HepG2 (cell line): ENCODE data around the gene GPRASP3. TPM values are rescaled to one million over a fixed set of nuclear protein-coding genes. Genes with fewer than 3 reads are reported as not detected.

Experiments used
- ATAC-seq: fragments of 200-7000 bp; cut with Tn5 transposase; 3 replicates; pipeline ENCODE4 v1.9.1; 2020; ENCODE audit warnings: mild to moderate bottlenecking, moderate library complexity
- BruUV-seq: library from RNA; stranded (reverse); fragments of 400-500 nt; replicated peaks from 2 replicates; lab custom pipeline; 2021; lab: Mats Ljungman, UMichigan
- CTCF ChIA-PET: fragments of 300-600 bp; formaldehyde crosslinking; extraction: SDS; loops from one replicate; lab custom pipeline; 2021; ENCODE audit warnings: low total read pairs, inconsistent platforms, low intra/inter-chr PET ratio; lab: Yijun Ruan, JAX
- POLR2A ChIA-PET: fragments of 350-600 bp; sonication (Branson Sonifier 250); formaldehyde crosslinking; loops from one replicate; lab custom pipeline; 2020; ENCODE audit warnings: antibody characterized with exemption, inconsistent platforms; lab: Yijun Ruan, JAX
- DNase-seq: peaks from one replicate; pipeline ENCODE4 v3.0.0-alpha.2; 2015; ENCODE audit warnings: low spot score
- FAIRE-seq: peaks from 3 replicates; lab custom pipeline; 2011; peaks lifted over from hg19 to GRCh38; lab: Jason Lieb, UNC
- H2AFZ ChIP-seq: one replicate; pipeline ENCODE4 v1.6.1; 2011; ENCODE audit warnings: low read length, inconsistent platforms
- H3K27ac ChIP-seq: fragments of 300-600 bp; 3 replicates; pipeline ENCODE4 v1.8.0; 2011; ENCODE audit warnings: mixed run types, mild to moderate bottlenecking, mixed read lengths, low read length, inconsistent platforms; ENCODE audit not compliant: insufficient read depth; ENCODE audit errors: extremely low read length
- H3K27me3 ChIP-seq, 2 experiments: fragments of 200-600 bp in 1 of 2; 2 replicates in 1 of 2; 3 replicates in 1 of 2; pipeline versions ENCODE4 v1.6.0 to v1.8.0; 2011; ENCODE audit warnings: low read length in 2 of 2, mild to moderate bottlenecking in 2 of 2, moderate library complexity in 2 of 2, inconsistent platforms in 1 of 2; ENCODE audit not compliant: insufficient read depth in 2 of 2, control insufficient read depth in 1 of 2
- H3K36me3 ChIP-seq, 2 experiments: fragments of 200-600 bp in 1 of 2; replicated peaks in 1 of 2; 2 replicates in 1 of 2; 3 replicates in 1 of 2; pipeline versions ENCODE4 v1.5.1 to v1.8.0; 2011; ENCODE audit warnings: low read length in 2 of 2, inconsistent platforms in 1 of 2; ENCODE audit not compliant: insufficient read depth in 2 of 2, control insufficient read depth in 1 of 2
- H3K4me1 ChIP-seq: 2 replicates; pipeline ENCODE4 v1.5.1; 2012; ENCODE audit warnings: low read length, inconsistent platforms; ENCODE audit not compliant: insufficient read depth
- H3K4me2 ChIP-seq: 2 replicates; pipeline ENCODE4 v1.6.0; 2011; ENCODE audit warnings: low read depth, low read length, inconsistent platforms
- H3K4me3 ChIP-seq, 3 experiments: fragments of 200-600 bp in 1 of 3; sonication (generic), shearing (Covaris generic) in 1 of 3; replicated peaks in 1 of 3; 2 replicates each; pipeline ENCODE4 v1.5.1; 2011 to 2016; ENCODE audit warnings: low read length in 3 of 3, inconsistent platforms in 2 of 3, low read depth in 2 of 3, mild to moderate bottlenecking in 2 of 3, control low read depth in 1 of 3, mixed read lengths in 1 of 3; ENCODE audit not compliant: insufficient read depth in 1 of 3
- H3K79me2 ChIP-seq: one replicate; pipeline ENCODE4 v1.6.1; 2011; ENCODE audit warnings: low read length, inconsistent platforms; ENCODE audit not compliant: insufficient read depth
- H3K9ac ChIP-seq: 2 replicates; pipeline ENCODE4 v1.6.0; 2011; ENCODE audit warnings: mild to moderate bottlenecking, low read depth, low read length, inconsistent platforms; ENCODE audit not compliant: insufficient read depth
- H3K9me3 ChIP-seq: 2 replicates; pipeline ENCODE4 v1.5.1; 2012; ENCODE audit warnings: mild to moderate bottlenecking, low read length
- H4K20me1 ChIP-seq: 2 replicates; pipeline ENCODE4 v1.6.0; 2011; ENCODE audit warnings: inconsistent platforms, mild to moderate bottlenecking, low read length, moderate library complexity; ENCODE audit not compliant: insufficient read depth
- ATF1 ChIP-seq: IDR thresholded peaks from 2 replicates; pipeline ENCODE4 v1.6.1; 2016; ENCODE audit warnings: mild to moderate bottlenecking, control low read depth
- CBX5 ChIP-seq: sonication (generic); formaldehyde crosslinking; IDR thresholded peaks from 2 replicates; pipeline ENCODE4 v1.4.0; 2020; ENCODE audit warnings: missing genetic modification reagents, borderline replicate concordance
- HOMEZ ChIP-seq: IDR thresholded peaks from 2 replicates; pipeline ENCODE4 v1.6.1; 2016; ENCODE audit warnings: low read depth
- IKZF4 ChIP-seq: sonication (generic); formaldehyde crosslinking; IDR thresholded peaks from 2 replicates; pipeline ENCODE4 v1.5.1; 2020; ENCODE audit warnings: borderline replicate concordance, mild to moderate bottlenecking, low read depth, missing genetic modification reagents; ENCODE audit errors: not compliant biosample characterization
- LCORL ChIP-seq, 2 experiments: fragments of 450-650 bp in 1 of 2; sonication (generic) in 1 of 2; formaldehyde crosslinking in 1 of 2; IDR thresholded peaks; 2 replicates each; pipeline versions ENCODE4 v1.5.0 to v1.6.1; 2017 to 2020; ENCODE audit warnings: antibody characterized with exemption in 1 of 2, missing genetic modification reagents in 1 of 2
- MAFF ChIP-seq: IDR thresholded peaks from 2 replicates; pipeline ENCODE4 v1.6.1; 2011; ENCODE audit warnings: low read depth, low read length, improper control_type of control experiment
- MTERF4 ChIP-seq: sonication (generic); formaldehyde crosslinking; IDR thresholded peaks from 2 replicates; pipeline ENCODE4 v1.8.0; 2023; ENCODE audit warnings: mild to moderate bottlenecking, missing genetic modification reagents
- NRL ChIP-seq: sonication (generic); formaldehyde crosslinking; IDR thresholded peaks from 2 replicates; pipeline ENCODE4 v1.5.0; 2020; ENCODE audit warnings: missing genetic modification reagents, mild to moderate bottlenecking, moderate library complexity, borderline replicate concordance
- THAP11 ChIP-seq: IDR thresholded peaks from 2 replicates; pipeline ENCODE4 v1.6.1; 2016; ENCODE audit warnings: missing biosample characterization, missing genetic modification reagents
- ZNF609 ChIP-seq: sonication (generic); formaldehyde crosslinking; IDR thresholded peaks from 2 replicates; pipeline ENCODE4 v1.4.0; 2020; ENCODE audit warnings: mild to moderate bottlenecking, missing genetic modification reagents, borderline replicate concordance
- WGBS: methylation state at CpG from one replicate; pipeline ENCODE4 v1.1.6; 2017; ENCODE audit warnings: low lambda C conversion rate; 5-methylcytosine and 5-hydroxymethylcytosine counted together
- in situ Hi-C: cut with HindIII; loops from 2 replicates; pipeline ENCODE4 v1.10.0; 2017; ENCODE audit warnings: low pct_unique_long_range_greater_than_20kb; ENCODE audit not compliant: extremely low pct_ligation_motif_present
- intact Hi-C: fragments of 100-400 bp; cut with micrococcal nuclease; formaldehyde crosslinking; loops from one replicate; pipeline ENCODE4 v1.10.0; 2022; ENCODE audit not compliant: unreplicated experiment
- polyA plus RNA-seq, 8 experiments: library from polyadenylated mRNA; depleted of rRNA in 3 of 8; stranded (reverse) in 7 of 8; unstranded in 1 of 8; fragments of >200 nt; fragmentation: Illumina TruSeq in 4 of 8; extraction: Trizol in 4 of 8; gene quantifications; 2 replicates each; pipeline versions ENCODE4 v1.2.1 to v1.2.3, GENCODE V29; 2011 to 2016; ENCODE audit warnings: low read depth in 4 of 8, missing spikeins in 1 of 8, mixed read lengths in 1 of 8; ENCODE audit not compliant: insufficient read depth in 1 of 8
- total RNA-seq, 5 experiments: library from RNA; depleted of rRNA; stranded (reverse); fragments of >200 nt; fragmentation: Illumina TruSeq; extraction: Trizol; gene quantifications; 2 replicates each; pipeline ENCODE4 v1.2.3, GENCODE V29; 2016; ENCODE audit warnings: low read depth in 1 of 5

Gene GPRASP3
- total and polyA plus RNA-seq, 2 of the 13 experiments (the other 11 are each of a cell fraction or from before 2014, with no cell fraction given) = 0.67 to 1.4 TPM

DNA sequence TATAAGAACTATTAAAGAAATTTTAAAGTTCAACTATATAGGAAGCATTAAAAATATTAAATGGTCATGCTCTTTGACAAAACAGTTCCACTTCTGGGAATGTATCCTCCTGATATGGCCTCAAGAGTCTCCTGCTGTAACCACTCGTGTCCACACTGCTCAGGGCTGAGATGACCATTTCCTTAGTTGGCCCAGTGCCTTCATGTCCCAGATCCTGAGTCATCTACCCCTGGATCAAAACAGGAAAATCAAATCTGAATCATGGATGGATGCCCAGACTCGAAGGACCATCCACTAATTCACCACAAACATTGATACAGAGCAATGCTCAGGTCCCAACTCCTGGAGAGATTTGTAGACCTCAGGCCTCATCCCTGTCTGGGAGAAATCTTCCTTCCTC, 44.7 kb downstream of the GPRASP3 start:
- H3K27ac ChIP-seq = no peak overlapping the region
- in situ Hi-C loops (no loop called here), intact Hi-C loops (loop anchor here (5.0 kb wide), 1 partner anchor 108 kb away; no protein-coding TSS in a partner anchor)
- TF ChIP-seq HOMEZ (CRISPR knock-in tag) (no peak), MTERF4 (no peak), NRL (CRISPR knock-in tag) (no peak), ATF1 (CRISPR knock-in tag) (no peak), IKZF4 (CRISPR knock-in tag) (no peak), MAFF (no peak), THAP11 (no peak), LCORL (IDR thresholded peaks at IDR 0.05) (no peak), LCORL (CRISPR knock-in tag; IDR thresholded peaks at IDR 0.05) (no peak), ZNF609 (CRISPR knock-in tag) (no peak), CBX5 (CRISPR knock-in tag) (no peak)
- no peaks in the 10 kb centered on the region for H3K36me3 ChIP-seq
- no peak overlapping the region for H3K4me2 ChIP-seq
- no peak overlapping the region for H3K4me3 ChIP-seq
- ChIA-PET POLR2A (no interaction called here), CTCF (no interaction called here)
- H2AFZ ChIP-seq = no peak overlapping the region
- BruUV-seq = no TSS peak
- DNase-seq (no peak), FAIRE-seq (no peak), ATAC-seq (no peak)
- H3K4me1 ChIP-seq = 0 out of 2 replicates have a peak, but pooled peaks cover 4% of the 10 kb centered on the region
- H4K20me1 ChIP-seq = no peaks in the 10 kb centered on the region
- peaks cover 13% of the 10 kb centered on the region for H3K79me2 ChIP-seq
- no peak overlapping the region for H3K9ac ChIP-seq
- no peaks in the 10 kb centered on the region for H3K9me3 ChIP-seq
- no peaks in the 10 kb centered on the region; a peak in 1 of 5 replicates for H3K27me3 ChIP-seq
- 0% methylated on average over 1 of the region's 2 CpGs for whole genome bisulfite sequencing
